22Rv1 (cell line): ENCODE measurements around the gene ZFP37.
"Not testable (repeated sequence)": the region's sequence is repeated elsewhere in the genome, so short reads cannot be mapped to it uniquely, and the experiment has no call there.

ENCODE experiments used
- CTCF ChIP-seq: fragments of 450-650 bp; IDR thresholded peaks from 2 replicates; pipeline ENCODE4 v1.5.1; 2017; ENCODE audit warnings: mild to moderate bottlenecking
- ZFX ChIP-seq: fragments of 450-650 bp; IDR thresholded peaks from 2 replicates; pipeline ENCODE4 v1.6.1; 2017; ENCODE audit warnings: antibody characterized with exemption, borderline replicate concordance

GRCh38 chr9:113062932-113063310 is 6.4 kb upstream of the ZFP37 start:
- not testable (repeated sequence) for TF ChIP-seq CTCF, ZFX
